Vagina (tissue), 2 donors: ENCODE data around the gene WNT2B. TPM values are rescaled to one million over a fixed set of nuclear protein-coding genes. Genes with fewer than 3 reads are reported as not detected.
"Not testable (repeated sequence)": the region's sequence is repeated elsewhere in the genome, so short reads cannot be mapped to it uniquely, and the experiment has no call there.

Experiments
- DNase-seq, 2 donors: peaks; one replicate each; pipeline ENCODE4 v3.0.0-alpha.2; 2017; ENCODE audit errors: extremely low spot score in 2 of 2
- H3K27ac ChIP-seq: fragments of 200-600 bp; sonication (generic); one replicate; pipeline ENCODE4 v1.5.1; 2019
- H3K27me3 ChIP-seq: fragments of 200-600 bp; sonication (generic); one replicate; pipeline ENCODE4 v1.5.1; 2019
- H3K36me3 ChIP-seq, 2 donors: fragments of 200-600 bp; sonication (generic); one replicate each; pipeline ENCODE4 v1.5.1; 2017 to 2019
- H3K4me1 ChIP-seq: fragments of 200-600 bp; sonication (generic); one replicate; pipeline ENCODE4 v1.5.1; 2019
- H3K4me3 ChIP-seq, 2 donors: fragments of 200-600 bp; sonication (generic); 1 replicate in 1 of 2; 2 replicates in 1 of 2; pipeline ENCODE4 v1.5.1; 2016 to 2019
- H3K9me3 ChIP-seq: fragments of 200-600 bp; sonication (generic); one replicate; pipeline ENCODE4 v1.5.1; 2019
- POLR2A ChIP-seq, 2 donors: fragments of 450-650 bp; IDR thresholded peaks; one replicate each; pipeline ENCODE4 v1.6.1; 2017; ENCODE audit warnings: antibody characterized with exemption in 2 of 2, mild to moderate bottlenecking in 2 of 2, moderate library complexity in 2 of 2
- POLR2AphosphoS5 ChIP-seq, 2 donors: sonication (generic); formaldehyde crosslinking; IDR thresholded peaks; one replicate each; pipeline ENCODE4 v1.9.0; 2017; ENCODE audit warnings: antibody characterized with exemption in 2 of 2, mild to moderate bottlenecking in 2 of 2, low read depth in 1 of 2; ENCODE audit not compliant: insufficient read depth in 1 of 2
- intact Hi-C: fragments of 100-400 bp; cut with DNase I; formaldehyde crosslinking; loops from one replicate; pipeline ENCODE4 v1.15.1; 2023
- total RNA-seq: library from RNA; depleted of rRNA; stranded (reverse); fragments of >200 nt; gene quantifications from one replicate; pipeline ENCODE4 v1.2.3, GENCODE V29; 2016
- TF ChIP-seq, protein P1 (sequence below), 3 experiments: fragments of 450-650 bp in 2 of 3; fragments of 200-600 bp in 1 of 3; sonication (generic) in 1 of 3; IDR thresholded peaks; one replicate each; pipeline ENCODE4 v1.5.1; 2017 to 2019; ENCODE audit warnings: antibody characterized with exemption in 3 of 3, mild to moderate bottlenecking in 2 of 3, moderate library complexity in 2 of 3

Gene WNT2B
- total RNA-seq, 1 donor from 2014 or later: 16.0 TPM

DNA sequence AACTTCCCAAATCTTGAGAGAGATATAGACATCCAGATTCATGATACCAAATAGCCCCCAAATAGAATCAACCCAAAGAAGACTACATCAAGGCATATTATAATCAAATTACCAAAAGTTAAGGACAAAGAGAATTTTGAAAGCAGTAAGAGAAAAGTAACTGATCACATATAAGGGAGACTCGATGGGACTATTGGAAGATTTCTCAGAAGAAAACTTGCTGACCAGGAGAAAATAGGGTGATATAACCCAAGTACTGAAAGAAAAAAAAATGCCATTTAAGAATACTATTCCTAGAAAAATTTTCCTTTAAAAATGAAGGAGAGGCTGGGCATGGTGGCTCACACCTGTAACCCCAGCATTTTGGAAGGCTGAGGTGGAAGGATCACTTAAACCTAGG, 30.5 kb upstream of the WNT2B start:
- TF ChIP-seq POLR2A (IDR thresholded peaks at IDR 0.05) (no peak), POLR2AphosphoS5 (IDR thresholded peaks at IDR 0.05; ENCODE audit: insufficient read depth in 1 of 2, low read depth in 1 of 2) (no peak)
- TF ChIP-seq, protein P1, sequence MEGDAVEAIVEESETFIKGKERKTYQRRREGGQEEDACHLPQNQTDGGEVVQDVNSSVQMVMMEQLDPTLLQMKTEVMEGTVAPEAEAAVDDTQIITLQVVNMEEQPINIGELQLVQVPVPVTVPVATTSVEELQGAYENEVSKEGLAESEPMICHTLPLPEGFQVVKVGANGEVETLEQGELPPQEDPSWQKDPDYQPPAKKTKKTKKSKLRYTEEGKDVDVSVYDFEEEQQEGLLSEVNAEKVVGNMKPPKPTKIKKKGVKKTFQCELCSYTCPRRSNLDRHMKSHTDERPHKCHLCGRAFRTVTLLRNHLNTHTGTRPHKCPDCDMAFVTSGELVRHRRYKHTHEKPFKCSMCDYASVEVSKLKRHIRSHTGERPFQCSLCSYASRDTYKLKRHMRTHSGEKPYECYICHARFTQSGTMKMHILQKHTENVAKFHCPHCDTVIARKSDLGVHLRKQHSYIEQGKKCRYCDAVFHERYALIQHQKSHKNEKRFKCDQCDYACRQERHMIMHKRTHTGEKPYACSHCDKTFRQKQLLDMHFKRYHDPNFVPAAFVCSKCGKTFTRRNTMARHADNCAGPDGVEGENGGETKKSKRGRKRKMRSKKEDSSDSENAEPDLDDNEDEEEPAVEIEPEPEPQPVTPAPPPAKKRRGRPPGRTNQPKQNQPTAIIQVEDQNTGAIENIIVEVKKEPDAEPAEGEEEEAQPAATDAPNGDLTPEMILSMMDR (IDR thresholded peaks at IDR 0.05): no peak
- no peaks in the 10 kb centered on the region for H3K36me3 ChIP-seq
- no peak overlapping the region for H3K4me3 ChIP-seq
- DNase-seq: no peak
- intact Hi-C loops: no loop called here
- H3K9me3 ChIP-seq: peaks cover 9% of the 10 kb centered on the region
- no peak overlapping the region for H3K27ac ChIP-seq
- no peaks in the 10 kb centered on the region for H3K4me1 ChIP-seq
- H3K27me3 ChIP-seq: no peaks in the 10 kb centered on the region

DNA sequence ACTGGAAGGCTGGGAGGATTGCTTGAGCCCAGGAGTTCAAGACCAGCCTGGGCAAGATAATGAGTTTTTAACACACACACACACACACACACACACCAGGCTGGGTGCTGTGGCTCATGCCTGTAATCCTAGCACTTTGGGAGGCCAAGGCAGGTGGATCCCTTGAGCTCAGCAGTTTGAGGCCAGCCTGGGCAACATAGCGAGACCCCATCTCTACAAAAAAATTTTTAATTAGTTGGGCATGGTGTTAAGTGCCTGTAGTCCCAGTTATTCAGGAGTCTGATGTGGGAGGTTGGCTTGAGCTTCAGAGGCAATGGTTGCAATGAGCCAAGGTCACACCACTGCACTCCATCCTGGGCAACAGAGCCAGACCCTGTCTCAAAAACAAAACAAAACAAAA, 22.7 kb upstream of the WNT2B start:
- H3K27ac ChIP-seq, H3K9me3 ChIP-seq, H3K4me1 ChIP-seq, H3K4me3 ChIP-seq, H3K27me3 ChIP-seq, intact Hi-C loops, DNase-seq, H3K36me3 ChIP-seq: not testable (repeated sequence)

DNA sequence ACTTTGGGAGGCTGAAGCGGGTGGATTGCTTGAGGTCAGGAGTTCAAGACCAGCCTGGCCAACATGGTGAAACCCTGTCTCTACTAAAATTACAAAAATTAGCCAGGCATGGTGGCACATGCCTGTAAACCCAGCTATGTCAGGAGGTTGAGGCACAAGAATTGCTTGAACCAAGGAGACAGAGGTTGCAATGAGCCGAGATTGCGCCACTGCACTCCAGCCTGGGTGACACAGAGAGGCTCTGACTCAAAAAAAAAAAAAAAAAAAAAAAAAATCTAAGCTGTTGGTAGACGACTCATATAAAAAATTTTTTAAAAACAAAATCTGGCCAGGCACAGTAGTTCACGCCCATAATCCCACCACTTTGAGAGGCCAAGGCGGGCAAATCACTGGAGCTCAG, 21.1 kb upstream of the WNT2B start:
- H3K4me3 ChIP-seq, H3K27ac ChIP-seq, H3K4me1 ChIP-seq, H3K36me3 ChIP-seq, H3K27me3 ChIP-seq, H3K9me3 ChIP-seq, DNase-seq, intact Hi-C loops: not testable (repeated sequence)

DNA sequence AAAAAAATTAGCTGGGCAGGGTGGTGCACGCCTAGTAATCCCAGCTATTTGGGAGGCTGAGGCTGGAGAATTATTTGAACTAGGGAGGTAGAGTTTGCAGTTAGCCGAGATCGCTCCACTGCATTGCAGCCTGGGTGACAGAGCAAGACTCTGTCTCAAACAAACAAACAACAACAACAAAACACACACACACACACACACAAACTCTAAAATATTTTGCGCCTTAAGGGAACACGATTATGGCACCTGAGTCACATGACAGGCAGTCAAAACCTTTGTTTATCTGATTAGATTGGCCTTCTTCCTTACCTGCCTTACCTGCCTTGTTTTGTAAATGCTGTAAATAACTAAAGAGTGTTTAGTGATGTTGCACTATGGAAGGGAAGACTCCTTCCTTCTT, 20.6 kb upstream of the WNT2B start:
- no peak overlapping the region for H3K27ac ChIP-seq
- no peaks in the 10 kb centered on the region for H3K27me3 ChIP-seq
- H3K4me1 ChIP-seq: no peaks in the 10 kb centered on the region
- no peaks in the 10 kb centered on the region for H3K9me3 ChIP-seq
- no peak overlapping the region for H3K4me3 ChIP-seq
- intact Hi-C loops: no loop called here
- TF ChIP-seq POLR2AphosphoS5 (IDR thresholded peaks at IDR 0.05; ENCODE audit: insufficient read depth in 1 of 2, low read depth in 1 of 2): no peak
- TF ChIP-seq, protein P1 (IDR thresholded peaks at IDR 0.05): no peak
- no peak for TF ChIP-seq POLR2A (IDR thresholded peaks at IDR 0.05)
- H3K36me3 ChIP-seq: no peaks in the 10 kb centered on the region
- DNase-seq: no peak

DNA sequence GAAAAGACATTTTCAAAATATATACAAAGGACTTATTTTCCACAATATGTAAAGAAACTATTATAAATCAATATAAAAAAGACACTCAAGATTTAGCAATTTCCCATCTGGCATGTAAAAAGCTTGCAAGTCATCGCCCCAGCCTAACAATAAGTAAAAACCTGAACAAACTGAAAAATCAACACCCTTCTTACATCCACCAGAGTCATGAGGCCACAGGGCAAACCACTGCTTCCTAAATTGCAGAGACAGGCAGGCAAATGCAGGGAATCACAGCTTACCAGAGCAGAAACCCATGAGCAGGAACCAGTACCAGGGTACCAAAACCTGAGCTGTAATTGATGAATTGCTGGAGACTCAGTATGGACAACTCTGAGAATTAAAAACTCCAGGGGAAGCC, 16.7 kb upstream of the WNT2B start:
- Histone ChIP-seq H3K27ac (no peak overlapping the region), H3K36me3 (no peaks in the 10 kb centered on the region), H3K4me3 (no peak overlapping the region), H3K27me3 (no peaks in the 10 kb centered on the region), H3K4me1 (no peaks in the 10 kb centered on the region), H3K9me3 (no peaks in the 10 kb centered on the region)
- TF ChIP-seq POLR2AphosphoS5 (IDR thresholded peaks at IDR 0.05; ENCODE audit: insufficient read depth in 1 of 2, low read depth in 1 of 2) (no peak), POLR2A (IDR thresholded peaks at IDR 0.05) (no peak)
- TF ChIP-seq, protein P1 (IDR thresholded peaks at IDR 0.05): no peak
- intact Hi-C loops: no loop called here
- no peak for DNase-seq

DNA sequence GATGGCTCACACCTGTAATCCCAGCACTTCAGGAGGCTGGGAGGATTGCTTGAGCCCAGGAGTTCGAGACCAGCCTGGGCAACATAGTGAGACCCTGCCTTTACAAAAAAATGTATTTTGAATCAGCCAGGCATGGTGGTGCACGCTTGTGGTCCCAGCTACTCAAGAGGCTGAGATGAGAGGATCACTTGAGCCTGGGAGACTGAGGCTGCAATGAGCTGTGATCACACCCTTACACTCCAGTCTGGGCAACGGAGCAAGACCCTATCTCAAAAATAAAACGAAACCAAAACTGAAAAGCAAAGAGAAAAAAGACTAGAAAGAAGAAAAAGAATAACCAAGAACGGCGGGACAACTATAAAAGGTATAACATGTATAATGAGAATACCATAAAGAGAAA, 15.4 kb upstream of the WNT2B start:
- Histone ChIP-seq H3K27ac (no peak overlapping the region), H3K27me3 (no peaks in the 10 kb centered on the region), H3K36me3 (no peaks in the 10 kb centered on the region), H3K9me3 (no peaks in the 10 kb centered on the region), H3K4me3 (no peak overlapping the region), H3K4me1 (no peaks in the 10 kb centered on the region)
- TF ChIP-seq, protein P1 (IDR thresholded peaks at IDR 0.05): no peak
- no peak for TF ChIP-seq POLR2A (IDR thresholded peaks at IDR 0.05)
- no peak for TF ChIP-seq POLR2AphosphoS5 (IDR thresholded peaks at IDR 0.05; ENCODE audit: insufficient read depth in 1 of 2, low read depth in 1 of 2)
- intact Hi-C loops: no loop called here
- DNase-seq: no peak
